ENCODE results near the gene EIPR1.

Gene EIPR1

GRCh38 chr2:3325458-3326181, 52.0 kb downstream of the EIPR1 start:
- Histone ChIP-seq H3K36me3 (ENCODE audit: control insufficient read depth in 4 of 4, insufficient read depth in 4 of 4, low read length in 3 of 4) (peaks cover 2 to 38% (median 7%) of the 10 kb centered on the region in 4 experiments), H3K4me3 (ENCODE audit: control insufficient read depth in 1 of 7, extremely low read depth in 1 of 7, insufficient read depth in 4 of 7, low read depth in 2 of 7, low read length in 6 of 7) (no peak overlapping the region), H3K4me1 (ENCODE audit: control extremely low read depth in 1 of 4, control insufficient read depth in 4 of 4, insufficient read depth in 4 of 4, low read length in 3 of 4) (no peaks in the 10 kb centered on the region), H3K27me3 (replicated peaks in 2 of 5; ENCODE audit: control insufficient read depth in 4 of 5, insufficient read depth in 5 of 5, low read length in 4 of 5) (no peaks in the 10 kb centered on the region), H3K9me3 (ENCODE audit: control extremely low read depth in 1 of 5, control insufficient read depth in 4 of 5, insufficient read depth in 2 of 5, low read depth in 1 of 5, low read length in 4 of 5) (peaks cover 0 to under 1% (median 0%) of the 10 kb centered on the region in 5 experiments), H3K27ac (ENCODE audit: insufficient read depth in 1 of 2, low read depth in 1 of 2, low read length in 2 of 2, poor library complexity in 1 of 2, severe bottlenecking in 2 of 2) (no peak overlapping the region)
- no peak for DNase-seq
- whole genome bisulfite sequencing (ENCODE audit: insufficient coverage) = 94% methylated on average over 8 of the region's 11 CpGs
- POLR2A ChIA-PET = no interaction called here
- CTCF ChIA-PET = no interaction called here

GRCh38 chr2:3324404-3325281, 53.0 kb downstream of the EIPR1 start:
- H3K27ac ChIP-seq (ENCODE audit: insufficient read depth in 1 of 2, low read depth in 1 of 2, low read length in 2 of 2, poor library complexity in 1 of 2, severe bottlenecking in 2 of 2) = no peak overlapping the region
- WGBS (ENCODE audit: insufficient coverage) = 98% methylated on average over 33 of the region's 34 CpGs
- peaks cover 0 to 28% (median 2%) of the 10 kb centered on the region in 4 experiments for H3K36me3 ChIP-seq (ENCODE audit: control insufficient read depth in 4 of 4, insufficient read depth in 4 of 4, low read length in 3 of 4)
- no peaks in the 10 kb centered on the region for H3K4me1 ChIP-seq (ENCODE audit: control extremely low read depth in 1 of 4, control insufficient read depth in 4 of 4, insufficient read depth in 4 of 4, low read length in 3 of 4)
- POLR2A ChIA-PET = interaction anchor here (0.7 kb wide), 1 partner anchor 1462 kb away, joined by 3 read pairs; no protein-coding TSS in a partner anchor
- H3K4me3 ChIP-seq (ENCODE audit: control insufficient read depth in 1 of 7, extremely low read depth in 1 of 7, insufficient read depth in 4 of 7, low read depth in 2 of 7, low read length in 6 of 7) = no peak overlapping the region
- CTCF ChIA-PET = interaction anchor here (1.1 kb wide), 1 partner anchor 9 kb away, joined by 3 read pairs; no protein-coding TSS in a partner anchor
- no peaks in the 10 kb centered on the region for H3K9me3 ChIP-seq (ENCODE audit: control extremely low read depth in 1 of 5, control insufficient read depth in 4 of 5, insufficient read depth in 2 of 5, low read depth in 1 of 5, low read length in 4 of 5)
- DNase-seq = no peak
- H3K27me3 ChIP-seq (replicated peaks in 2 of 5; ENCODE audit: control insufficient read depth in 4 of 5, insufficient read depth in 5 of 5, low read length in 4 of 5) = no peaks in the 10 kb centered on the region

- Histone ChIP-seq H3K27me3 (replicated peaks in 2 of 5; ENCODE audit: control insufficient read depth in 4 of 5, insufficient read depth in 5 of 5, low read length in 4 of 5) (no peaks in the 10 kb centered on the region), H3K4me1 (ENCODE audit: control extremely low read depth in 1 of 4, control insufficient read depth in 4 of 4, insufficient read depth in 4 of 4, low read length in 3 of 4) (no peaks in the 10 kb centered on the region), H3K9me3 (ENCODE audit: control extremely low read depth in 1 of 5, control insufficient read depth in 4 of 5, insufficient read depth in 2 of 5, low read depth in 1 of 5, low read length in 4 of 5) (no peaks in the 10 kb centered on the region), H3K36me3 (ENCODE audit: control insufficient read depth in 4 of 4, insufficient read depth in 4 of 4, low read length in 3 of 4) (peaks cover 0 to 26% (median 4%) of the 10 kb centered on the region in 4 experiments), H3K4me3 (ENCODE audit: control insufficient read depth in 1 of 7, extremely low read depth in 1 of 7, insufficient read depth in 4 of 7, low read depth in 2 of 7, low read length in 6 of 7) (no peak overlapping the region), H3K27ac (ENCODE audit: insufficient read depth in 1 of 2, low read depth in 1 of 2, low read length in 2 of 2, poor library complexity in 1 of 2, severe bottlenecking in 2 of 2) (no peak overlapping the region)
- 99% methylated on average over 10 of the region's 11 CpGs for WGBS (ENCODE audit: insufficient coverage)
- ChIA-PET POLR2A (no interaction called here), CTCF (interaction anchor here (1.1 kb wide), 1 partner anchor 9 kb away, joined by 3 read pairs; no protein-coding TSS in a partner anchor)
- DNase-seq = no peak
These were observed 53.6 kb downstream of the EIPR1 start for GRCh38 chr2:3324036-3324386.

- Histone ChIP-seq H3K9me3 (ENCODE audit: control extremely low read depth in 1 of 5, control insufficient read depth in 4 of 5, insufficient read depth in 2 of 5, low read depth in 1 of 5, low read length in 4 of 5) (no peaks in the 10 kb centered on the region), H3K4me3 (ENCODE audit: control insufficient read depth in 1 of 7, extremely low read depth in 1 of 7, insufficient read depth in 4 of 7, low read depth in 2 of 7, low read length in 6 of 7) (no peak overlapping the region), H3K4me1 (ENCODE audit: control extremely low read depth in 1 of 4, control insufficient read depth in 4 of 4, insufficient read depth in 4 of 4, low read length in 3 of 4) (no peaks in the 10 kb centered on the region), H3K27ac (ENCODE audit: insufficient read depth in 1 of 2, low read depth in 1 of 2, low read length in 2 of 2, poor library complexity in 1 of 2, severe bottlenecking in 2 of 2) (no peak overlapping the region), H3K36me3 (ENCODE audit: control insufficient read depth in 4 of 4, insufficient read depth in 4 of 4, low read length in 3 of 4) (peaks cover 0 to 29% (median 4%) of the 10 kb centered on the region in 4 experiments), H3K27me3 (replicated peaks in 2 of 5; ENCODE audit: control insufficient read depth in 4 of 5, insufficient read depth in 5 of 5, low read length in 4 of 5) (no peaks in the 10 kb centered on the region)
- POLR2A ChIA-PET = no interaction called here
- CTCF ChIA-PET = no interaction called here
- DNase-seq = no peak
- WGBS (ENCODE audit: insufficient coverage) = 98% methylated on average over 13 of the region's 19 CpGs
These were observed 54.1 kb downstream of the EIPR1 start for GRCh38 chr2:3323360-3324035.

- CTCF ChIA-PET = no interaction called here
- Histone ChIP-seq H3K9me3 (ENCODE audit: control extremely low read depth in 1 of 5, control insufficient read depth in 4 of 5, insufficient read depth in 2 of 5, low read depth in 1 of 5, low read length in 4 of 5) (no peaks in the 10 kb centered on the region), H3K4me1 (ENCODE audit: control extremely low read depth in 1 of 4, control insufficient read depth in 4 of 4, insufficient read depth in 4 of 4, low read length in 3 of 4) (no peaks in the 10 kb centered on the region), H3K36me3 (ENCODE audit: control insufficient read depth in 4 of 4, insufficient read depth in 4 of 4, low read length in 3 of 4) (peaks cover 0 to 39% (median 8%) of the 10 kb centered on the region in 4 experiments), H3K27ac (ENCODE audit: insufficient read depth in 1 of 2, low read depth in 1 of 2, low read length in 2 of 2, poor library complexity in 1 of 2, severe bottlenecking in 2 of 2) (no peak overlapping the region), H3K27me3 (replicated peaks in 2 of 5; ENCODE audit: control insufficient read depth in 4 of 5, insufficient read depth in 5 of 5, low read length in 4 of 5) (no peaks in the 10 kb centered on the region), H3K4me3 (ENCODE audit: control insufficient read depth in 1 of 7, extremely low read depth in 1 of 7, insufficient read depth in 4 of 7, low read depth in 2 of 7, low read length in 6 of 7) (no peak overlapping the region)
- POLR2A ChIA-PET = no interaction called here
- 98% methylated on average over 18 of the region's 18 CpGs for WGBS (ENCODE audit: insufficient coverage)
- DNase-seq = no peak
These were observed 55.2 kb downstream of the EIPR1 start for GRCh38 chr2:3322311-3322970.

GRCh38 chr2:3321825-3322224, 55.8 kb downstream of the EIPR1 start:
- POLR2A ChIA-PET = no interaction called here
- no peaks in the 10 kb centered on the region for H3K9me3 ChIP-seq (ENCODE audit: control extremely low read depth in 1 of 5, control insufficient read depth in 4 of 5, insufficient read depth in 2 of 5, low read depth in 1 of 5, low read length in 4 of 5)
- H3K27me3 ChIP-seq (replicated peaks in 2 of 5; ENCODE audit: control insufficient read depth in 4 of 5, insufficient read depth in 5 of 5, low read length in 4 of 5) = no peaks in the 10 kb centered on the region
- CTCF ChIA-PET = no interaction called here
- DNase-seq = no peak
- 99% methylated on average over 17 of the region's 17 CpGs for WGBS (ENCODE audit: insufficient coverage)
- H3K4me3 ChIP-seq (ENCODE audit: control insufficient read depth in 1 of 7, extremely low read depth in 1 of 7, insufficient read depth in 4 of 7, low read depth in 2 of 7, low read length in 6 of 7) = no peak overlapping the region
- H3K4me1 ChIP-seq (ENCODE audit: control extremely low read depth in 1 of 4, control insufficient read depth in 4 of 4, insufficient read depth in 4 of 4, low read length in 3 of 4) = no peaks in the 10 kb centered on the region
- H3K27ac ChIP-seq (ENCODE audit: insufficient read depth in 1 of 2, low read depth in 1 of 2, low read length in 2 of 2, poor library complexity in 1 of 2, severe bottlenecking in 2 of 2) = no peak overlapping the region
- peaks cover 0 to 42% (median 8%) of the 10 kb centered on the region in 4 experiments for H3K36me3 ChIP-seq (ENCODE audit: control insufficient read depth in 4 of 4, insufficient read depth in 4 of 4, low read length in 3 of 4)
